K562 (cell line): ENCODE data around the gene KIF14. TPM values are rescaled to one million over a fixed set of nuclear protein-coding genes. Genes with fewer than 3 reads are reported as not detected.
A peak's percentile ranks its signal among the peaks of the same experiment; 100 is the strongest.

Experiments used
- ATAC-seq: fragments of 200-7000 bp; cut with Tn5 transposase; 3 replicates; pipeline ENCODE4 v1.9.1; 2020; ENCODE audit warnings: moderate library complexity
- BruUV-seq: library from RNA; stranded (reverse); fragments of 400-500 nt; replicated peaks from 2 replicates; lab custom pipeline; 2021; lab: Mats Ljungman, UMichigan
- CTCF ChIA-PET: fragments of 300-600 bp; formaldehyde crosslinking; extraction: SDS; loops from one replicate; lab custom pipeline; 2021; ENCODE audit warnings: low intra/inter-chr PET ratio; lab: Yijun Ruan, JAX
- POLR2A ChIA-PET: fragments of 300-600, 350-650 bp; sonication (Branson Sonifier 250); formaldehyde crosslinking; extraction: SDS; loops from one replicate; lab custom pipeline; 2021; ENCODE audit warnings: antibody characterized with exemption, inconsistent platforms; lab: Yijun Ruan, JAX
- DNase-seq, 4 experiments: peaks; one replicate each; pipeline versions ENCODE4 v3.0.0 to v3.0.0-alpha.2; 2011 to 2018; ENCODE audit warnings: low spot score in 3 of 4, mixed read lengths in 3 of 4; ENCODE audit errors: extremely low read depth in 1 of 4
- FAIRE-seq: peaks from 2 replicates; lab custom pipeline; 2011; peaks lifted over from hg19 to GRCh38; lab: Jason Lieb, UNC
- H2AFZ ChIP-seq: 2 replicates; pipeline ENCODE4 v1.6.0; 2011; ENCODE audit warnings: low read depth, low read length, control low read depth, inconsistent platforms
- H3K27ac ChIP-seq: fragments of 200-600 bp; 3 replicates; pipeline ENCODE4 v1.8.0; 2011; ENCODE audit warnings: low read depth, mild to moderate bottlenecking, control low read depth, inconsistent platforms, low read length, moderate library complexity, mixed read lengths; ENCODE audit errors: extremely low read depth
- H3K27me3 ChIP-seq, 2 experiments: fragments of 300-600 bp in 1 of 2; 2 replicates in 1 of 2; 3 replicates in 1 of 2; pipeline versions ENCODE4 v1.6.0 to v1.8.0; 2011; ENCODE audit warnings: inconsistent platforms in 2 of 2, low read length in 2 of 2, mild to moderate bottlenecking in 1 of 2, mixed read lengths in 1 of 2, moderate library complexity in 1 of 2; ENCODE audit not compliant: control insufficient read depth in 2 of 2, insufficient read depth in 2 of 2
- H3K36me3 ChIP-seq: fragments of 300-600 bp; 3 replicates; pipeline ENCODE4 v1.8.0; 2011; ENCODE audit warnings: mild to moderate bottlenecking, low read length, inconsistent platforms; ENCODE audit not compliant: control insufficient read depth, insufficient read depth
- H3K4me1 ChIP-seq, 2 experiments: fragments of 200-600 bp in 1 of 2; replicated peaks in 1 of 2; 2 replicates in 1 of 2; 3 replicates in 1 of 2; pipeline versions ENCODE4 v1.5.1 to v1.8.0; 2011; ENCODE audit warnings: inconsistent platforms in 2 of 2, low read length in 2 of 2, mild to moderate bottlenecking in 1 of 2, mixed read lengths in 1 of 2, moderate library complexity in 1 of 2; ENCODE audit not compliant: control insufficient read depth in 2 of 2, insufficient read depth in 2 of 2
- H3K4me2 ChIP-seq: 2 replicates; pipeline ENCODE4 v1.6.1; 2011; ENCODE audit warnings: low read length, control low read depth, inconsistent platforms, mixed read lengths; ENCODE audit not compliant: insufficient read depth
- H3K4me3 ChIP-seq: fragments of 200-600 bp; sonication (generic), shearing (Covaris generic); 2 replicates; pipeline ENCODE4 v1.5.1; 2016; ENCODE audit warnings: control low read depth, inconsistent platforms
- H3K79me2 ChIP-seq: fragments of 200-600 bp; 3 replicates; pipeline ENCODE4 v1.8.0; 2011; ENCODE audit warnings: low read length, inconsistent platforms; ENCODE audit not compliant: control insufficient read depth, insufficient read depth
- H3K9ac ChIP-seq, 2 experiments: 2 replicates each; pipeline versions ENCODE4 v1.6.0 to v1.6.1; 2011; ENCODE audit warnings: low read depth in 2 of 2, low read length in 2 of 2, control low read depth in 1 of 2, inconsistent platforms in 1 of 2, mild to moderate bottlenecking in 1 of 2, mixed read lengths in 1 of 2; ENCODE audit not compliant: insufficient read depth in 1 of 2
- H3K9me1 ChIP-seq: one replicate; pipeline ENCODE4 v1.6.0; 2011; ENCODE audit warnings: inconsistent platforms, mild to moderate bottlenecking, low read length, moderate library complexity; ENCODE audit not compliant: control insufficient read depth, insufficient read depth
- H3K9me3 ChIP-seq: replicated peaks from 2 replicates; pipeline ENCODE4 v1.5.1; 2011; ENCODE audit warnings: low read depth, low read length, inconsistent platforms; ENCODE audit not compliant: control insufficient read depth, insufficient read depth
- H4K20me1 ChIP-seq: replicated peaks from 2 replicates; pipeline ENCODE4 v1.6.1; 2011; ENCODE audit warnings: low read length, inconsistent platforms, mixed read lengths; ENCODE audit not compliant: control insufficient read depth, insufficient read depth
- ARID1B ChIP-seq: fragments of 450-650 bp; IDR thresholded peaks from 2 replicates; pipeline ENCODE4 v1.6.1; 2016; ENCODE audit warnings: antibody characterized with exemption, mild to moderate bottlenecking, inconsistent platforms
- C11orf30 ChIP-seq: fragments of 450-650 bp; IDR thresholded peaks from 2 replicates; pipeline ENCODE4 v1.6.1; 2016; ENCODE audit warnings: low read depth, mild to moderate bottlenecking
- COPS2 ChIP-seq: fragments of 450-650 bp; conservative IDR thresholded peaks from 2 replicates; pipeline ENCODE4 v1.6.1; 2016; ENCODE audit warnings: mild to moderate bottlenecking, moderate library complexity
- CREB1 ChIP-seq, 2 experiments: sonication (generic) in 1 of 2; formaldehyde crosslinking in 1 of 2; IDR thresholded peaks; 2 replicates each; pipeline versions ENCODE4 v1.6.1 to v1.8.0; 2012 to 2022; ENCODE audit warnings: inconsistent platforms in 1 of 2, mild to moderate bottlenecking in 1 of 2, missing genetic modification reagents in 1 of 2, moderate library complexity in 1 of 2
- DIDO1 ChIP-seq: fragments of 450-650 bp; IDR thresholded peaks from 2 replicates; pipeline ENCODE4 v1.6.1; 2016; ENCODE audit warnings: low read depth, missing biosample characterization, missing genetic modification characterization
- ESRRB ChIP-seq: fragments of 250-450 bp; sonication (Bioruptor Pico); IDR thresholded peaks from 2 replicates; pipeline ENCODE4 v1.5.0; 2020; ENCODE audit warnings: mild to moderate bottlenecking, moderate library complexity, borderline replicate concordance
- FOXO4 ChIP-seq: fragments of 450-650 bp; formaldehyde crosslinking; IDR thresholded peaks from 2 replicates; pipeline ENCODE4 v1.4.0; 2020; ENCODE audit warnings: mild to moderate bottlenecking, moderate library complexity
- HSF4 ChIP-seq: fragments of 250-450 bp; sonication (Bioruptor Pico); IDR thresholded peaks from 2 replicates; pipeline ENCODE4 v2.1.2; 2022; ENCODE audit warnings: mild to moderate bottlenecking, moderate library complexity, borderline replicate concordance
- JUND ChIP-seq, 2 experiments: IDR thresholded peaks; 2 replicates in 1 of 2; 3 replicates in 1 of 2; pipeline ENCODE4 v1.6.1; 2011; ENCODE audit warnings: borderline replicate concordance in 2 of 2, low read depth in 2 of 2, low read length in 2 of 2, improper control_type of control experiment in 1 of 2, missing biosample characterization in 1 of 2, missing genetic modification characterization in 1 of 2, missing genetic modification reagents in 1 of 2
- L3MBTL2 ChIP-seq: fragments of 450-650 bp; IDR thresholded peaks from 2 replicates; pipeline ENCODE4 v1.6.1; 2016; ENCODE audit warnings: mild to moderate bottlenecking, moderate library complexity
- MAFF ChIP-seq: IDR thresholded peaks from 2 replicates; pipeline ENCODE4 v1.6.1; 2012; ENCODE audit warnings: low read length, improper control_type of control experiment
- MYC ChIP-seq, 2 experiments: fragments of 250-450 bp in 1 of 2; sonication (Bioruptor Pico) in 1 of 2; IDR thresholded peaks; 2 replicates each; pipeline versions ENCODE4 v1.5.1 to v1.6.1; 2012 to 2021; ENCODE audit warnings: low read depth in 2 of 2, borderline replicate concordance in 1 of 2, improper control_type of control experiment in 1 of 2, low read length in 1 of 2, mild to moderate bottlenecking in 1 of 2, moderate library complexity in 1 of 2
- NFATC3 ChIP-seq: fragments of 450-650 bp; IDR thresholded peaks from 2 replicates; pipeline ENCODE4 v1.6.1; 2017; ENCODE audit warnings: mild to moderate bottlenecking
- PHB ChIP-seq: fragments of 250-450 bp; sonication (Bioruptor Pico); IDR thresholded peaks from 2 replicates; pipeline ENCODE4 v1.5.0; 2021
- POLR2A ChIP-seq: fragments of 450-650 bp; conservative IDR thresholded peaks from 2 replicates; pipeline ENCODE4 v1.6.1; 2016
- SLC30A9 ChIP-seq: fragments of 250-450 bp; sonication (Bioruptor Pico); IDR thresholded peaks from 2 replicates; pipeline ENCODE4 v1.8.0; 2022; ENCODE audit warnings: mild to moderate bottlenecking, moderate library complexity
- SMAD2 ChIP-seq: fragments of 150-350 bp; IDR thresholded peaks from 2 replicates; pipeline ENCODE4 v1.6.1; 2014; ENCODE audit warnings: low read depth, mild to moderate bottlenecking, low read length
- ZBTB49 ChIP-seq: sonication (generic); formaldehyde crosslinking; IDR thresholded peaks from 2 replicates; pipeline ENCODE4 v1.8.0; 2022; ENCODE audit warnings: missing genetic modification reagents, mild to moderate bottlenecking, borderline replicate concordance
- ZNF274 ChIP-seq: IDR thresholded peaks from 2 replicates; pipeline ENCODE4 v1.6.1; 2011; ENCODE audit warnings: low read depth, mild to moderate bottlenecking, low read length, moderate library complexity, borderline replicate concordance
- WGBS: fragments of 100-300 bp; shearing (Covaris generic); methylation state at CpG from one replicate; pipeline ENCODE4 v1.1.6; 2016; ENCODE audit warnings: low coverage, mixed read lengths; ENCODE audit not compliant: insufficient coverage; ENCODE audit errors: missing lambda C conversion rate; 5-methylcytosine and 5-hydroxymethylcytosine counted together
- in situ Hi-C: fragments of 300-500 bp; cut with MboI; formaldehyde crosslinking; loops from 4 replicates; pipeline ENCODE4 v1.15.0; 2018; ENCODE audit warnings: inconsistent platforms, mixed read lengths
- intact Hi-C: fragments of 100-400 bp; cut with micrococcal nuclease; formaldehyde crosslinking; loops from 2 replicates; pipeline ENCODE4 v1.14.2; 2022
- polyA plus RNA-seq, 8 experiments: library from polyadenylated mRNA; depleted of rRNA in 4 of 8; stranded (reverse) in 5 of 8; unstranded in 3 of 8; fragments of >200 nt; fragmentation: Nextera tagmentation in 2 of 8; fragmentation: Illumina TruSeq in 1 of 8; extraction: Ambion mirVana in 2 of 8; extraction: Trizol in 1 of 8; gene quantifications; 2 replicates each; pipeline versions ENCODE4 v1.2.1 to v1.2.3, GENCODE V29; 2011 to 2014; ENCODE audit warnings: inconsistent platforms in 1 of 8, missing spikeins in 1 of 8
- total RNA-seq, 7 experiments: library from RNA; depleted of rRNA in 6 of 7; stranded (reverse); fragments of >200 nt in 6 of 7; fragmentation: Illumina TruSeq in 2 of 7; extraction: Trizol in 2 of 7; gene quantifications; 2 replicates each; pipeline versions ENCODE4 v1.2.1 to v1.2.3, GENCODE V29; 2011 to 2021; ENCODE audit warnings: low replicate concordance in 1 of 7

The KIF14 gene
- total and polyA plus RNA-seq, 9 of the 15 experiments (the other 6 are each of a cell fraction or from before 2014, with no cell fraction given), result 11.5 to 47.4 (median 29.0) TPM

- intact Hi-C loops (loop anchor here (1.0 kb wide), 1 partner anchor 29 kb away; no protein-coding TSS in a partner anchor), in situ Hi-C loops (no loop called here)
- Histone ChIP-seq H3K9me3 (0 out of 2 replicates have a peak, but pooled peaks cover 3% of the 10 kb centered on the region), H3K4me2 (peak overlapping the region; percentile 33), H3K79me2 (no peaks in the 10 kb centered on the region), H2AFZ (peak overlapping the region; percentile 84), H3K9me1 (no peaks in the 10 kb centered on the region), H3K36me3 (no peaks in the 10 kb centered on the region; the same call in 2 of the 3 replicates), H3K4me1 (peaks cover 25 to 40% of the 10 kb centered on the region in 2 experiments), H3K27me3 (no peaks in the 10 kb centered on the region), H4K20me1 (no peaks in the 10 kb centered on the region), H3K9ac (peak overlapping the region in 1 of 2 experiments; percentile 68; a peak in 3 of 4 replicates), H3K27ac (peak overlapping the region; percentile 92), H3K4me3 (no peak overlapping the region)
- peak; percentile 72 for FAIRE-seq
- BruUV-seq, result no TSS peak
- peak; percentile 62 to 83 (median 65) for DNase-seq
- ChIA-PET CTCF (no interaction called here), POLR2A (interaction anchor here (1.0 to 1.9 kb wide), 3 partner anchors 13 to 29 kb away, joined by 4 to 13 read pairs (median 4); partner anchors contain the start of gene DDX59)
- 9% methylated on average over 5 of the region's 5 CpGs for WGBS
- peak; percentile 73 for ATAC-seq
- TF ChIP-seq PHB, result no peak
- TF ChIP-seq MYC (IDR thresholded peaks at IDR 0.05; ENCODE audit: low read depth, low read length), result no peak
- no peak for TF ChIP-seq MYC (CRISPR knock-in tag; IDR thresholded peaks at IDR 0.05; ENCODE audit: borderline replicate concordance, low read depth)
- TF ChIP-seq ZNF274, result no peak
- TF ChIP-seq HSF4 (CRISPR knock-in tag), result no peak
- TF ChIP-seq DIDO1 (tag), result no peak
- no peak for TF ChIP-seq SLC30A9 (CRISPR knock-in tag)
- TF ChIP-seq POLR2A, result peak; percentile 76
- no peak for TF ChIP-seq MAFF
- no peak for TF ChIP-seq L3MBTL2
- TF ChIP-seq ZBTB49 (CRISPR knock-in tag), result no peak
- TF ChIP-seq FOXO4 (CRISPR knock-in tag), result no peak
- TF ChIP-seq ARID1B, result 0 out of 2 replicates have a peak, but pooled peaks have one; percentile 18
- no peak for TF ChIP-seq ESRRB (CRISPR knock-in tag)
- no peak for TF ChIP-seq CREB1 (IDR thresholded peaks at IDR 0.05)
- TF ChIP-seq CREB1 (CRISPR knock-in tag; IDR thresholded peaks at IDR 0.05), result no peak
- no peak for TF ChIP-seq COPS2
- TF ChIP-seq C11orf30, result no peak
- peak; percentile 54; the same call in 1 of the 2 replicates for TF ChIP-seq JUND (IDR thresholded peaks at IDR 0.05; ENCODE audit: borderline replicate concordance, low read depth, low read length)
- TF ChIP-seq JUND (tag; IDR thresholded peaks at IDR 0.05; ENCODE audit: borderline replicate concordance, low read depth, low read length), result peak; percentile 74; the same call in 1 of the 3 replicates
- no peak for TF ChIP-seq NFATC3
- TF ChIP-seq SMAD2, result no peak
Observed at GRCh38 chr1:200640963-200641401, 20.4 kb upstream of the KIF14 start.
